GM23338 (cell line): ENCODE results near the gene FAM241B. TPM values are rescaled to one million over a fixed set of nuclear protein-coding genes. Genes with fewer than 3 reads are reported as not detected.

Source experiments
- ATAC-seq: fragments of 200-7000 bp; cut with Tn5 transposase; 3 replicates; pipeline ENCODE4 v1.9.1; 2020
- DNase-seq: peaks from one replicate; pipeline ENCODE4 v3.0.0-alpha.2; 2015; ENCODE audit warnings: low spot score
- H2AFZ ChIP-seq: fragments of 200-600 bp; sonication (generic); 2 replicates; pipeline ENCODE4 v1.8.0; 2016; ENCODE audit warnings: antibody characterized with exemption, mild to moderate bottlenecking, moderate library complexity
- H3F3A ChIP-seq: fragments of 200-600 bp; sonication (generic); replicated peaks from 2 replicates; pipeline ENCODE4 v1.8.0; 2017; ENCODE audit warnings: antibody characterized with exemption, mixed run types, low read depth
- H3K27ac ChIP-seq: fragments of 200-600 bp; sonication (generic); 2 replicates; pipeline ENCODE4 v1.6.1; 2016; ENCODE audit warnings: low read depth
- H3K27me3 ChIP-seq: fragments of 200-600 bp; sonication (generic); 2 replicates; pipeline ENCODE4 v1.8.0; 2016; ENCODE audit warnings: mild to moderate bottlenecking, mixed run types, moderate library complexity; ENCODE audit not compliant: insufficient read depth
- H3K36me3 ChIP-seq: fragments of 200-600 bp; sonication (generic); 2 replicates; pipeline ENCODE4 v1.8.0; 2016; ENCODE audit warnings: mild to moderate bottlenecking; ENCODE audit not compliant: insufficient read depth
- H3K4me1 ChIP-seq: fragments of 200-600 bp; sonication (generic); 2 replicates; pipeline ENCODE4 v1.8.0; 2016; ENCODE audit warnings: mild to moderate bottlenecking, moderate library complexity; ENCODE audit not compliant: insufficient read depth
- H3K4me2 ChIP-seq: fragments of 200-600 bp; sonication (generic); 2 replicates; pipeline ENCODE4 v1.7.1; 2017; ENCODE audit warnings: mixed run types
- H3K4me3 ChIP-seq: fragments of 200-600 bp; sonication (generic); 2 replicates; pipeline ENCODE4 v1.6.1; 2016; ENCODE audit warnings: mixed run types
- H3K79me2 ChIP-seq: fragments of 200-600 bp; sonication (generic); replicated peaks from 2 replicates; pipeline ENCODE4 v1.8.0; 2017; ENCODE audit warnings: mild to moderate bottlenecking; ENCODE audit not compliant: insufficient read depth
- H3K9me2 ChIP-seq: fragments of 200-600 bp; sonication (generic); 2 replicates; pipeline ENCODE4 v1.8.0; 2017; ENCODE audit not compliant: insufficient read depth
- H4K20me1 ChIP-seq: fragments of 200-600 bp; sonication (generic); replicated peaks from 2 replicates; pipeline ENCODE4 v1.8.0; 2017; ENCODE audit warnings: mild to moderate bottlenecking; ENCODE audit not compliant: insufficient read depth
- H3K27ac Mint-ChIP-seq: 2 replicates; pipeline ENCODE4 v1.8.0; 2020; ENCODE audit warnings: inconsistent platforms, mild to moderate bottlenecking, moderate library complexity, mixed read lengths
- H3K27me3 Mint-ChIP-seq: 3 replicates; pipeline ENCODE4 v1.8.0; 2022; ENCODE audit warnings: low read depth, mild to moderate bottlenecking, moderate library complexity, mixed read lengths, inconsistent platforms; ENCODE audit not compliant: insufficient read depth, poor library complexity
- H3K36me3 Mint-ChIP-seq: 3 replicates; pipeline ENCODE4 v1.8.0; 2021; ENCODE audit warnings: low read depth, mild to moderate bottlenecking, inconsistent platforms, moderate library complexity, mixed read lengths
- H3K4me1 Mint-ChIP-seq: 3 replicates; pipeline ENCODE4 v1.8.0; 2020; ENCODE audit warnings: mild to moderate bottlenecking, inconsistent platforms, mixed read lengths
- H3K4me3 Mint-ChIP-seq: 3 replicates; pipeline ENCODE4 v1.8.0; 2021; ENCODE audit warnings: moderate library complexity, mild to moderate bottlenecking, inconsistent platforms, mixed read lengths
- H3K9me3 Mint-ChIP-seq: 3 replicates; pipeline ENCODE4 v1.8.0; 2020; ENCODE audit warnings: moderate library complexity, mild to moderate bottlenecking, inconsistent platforms, mixed read lengths
- CREB1 ChIP-seq: fragments of 250-450 bp; sonication (Bioruptor Pico); IDR thresholded peaks from 2 replicates; pipeline ENCODE4 v1.5.0; 2020; ENCODE audit warnings: low read depth, mild to moderate bottlenecking, moderate library complexity
- EZH2phosphoT487 ChIP-seq: fragments of 200-600 bp; sonication (generic); IDR thresholded peaks from one replicate; pipeline ENCODE4 v1.8.1; 2018; ENCODE audit warnings: antibody characterized with exemption; ENCODE audit not compliant: unreplicated experiment
- JUNB ChIP-seq: IDR thresholded peaks from one replicate; pipeline ENCODE4 v1.6.1; 2016; ENCODE audit warnings: antibody characterized with exemption; ENCODE audit not compliant: unreplicated experiment
- POLR2AphosphoS5 ChIP-seq: IDR thresholded peaks from 2 replicates; pipeline ENCODE4 v1.6.1; 2016; ENCODE audit warnings: antibody characterized with exemption, low read depth
- STAT1 ChIP-seq: IDR thresholded peaks from one replicate; pipeline ENCODE4 v1.6.1; 2016; ENCODE audit warnings: antibody characterized with exemption; ENCODE audit not compliant: unreplicated experiment
- ZNF331 ChIP-seq: fragments of 250-450 bp; sonication (Bioruptor Pico); IDR thresholded peaks from 2 replicates; pipeline ENCODE4 v1.5.0; 2020; ENCODE audit warnings: low read depth, mild to moderate bottlenecking, moderate library complexity
- polyA plus RNA-seq: library from polyadenylated mRNA; unstranded; fragments of >200 nt; fragmentation: Nextera tagmentation; extraction: Ambion mirVana; gene quantifications from 2 replicates; pipeline ENCODE4 v1.2.1, GENCODE V29; 2016
- total RNA-seq: library from RNA; depleted of rRNA; stranded (reverse); fragments of >200 nt; shearing (Covaris generic); gene quantifications from 2 replicates; pipeline ENCODE4 v1.2.3, GENCODE V29; 2014
- TF ChIP-seq, protein P1 (sequence below), 2 experiments: fragments of 200-600 bp in 1 of 2; sonication (generic) in 1 of 2; conservative IDR thresholded peaks; 2 replicates each; pipeline versions ENCODE4 v1.5.1 to v1.6.1; 2016 to 2017; ENCODE audit warnings: antibody characterized with exemption in 2 of 2, low read depth in 2 of 2, mild to moderate bottlenecking in 2 of 2, moderate library complexity in 1 of 2
- TF ChIP-seq, protein P2 (sequence below): IDR thresholded peaks from one replicate; pipeline ENCODE4 v1.6.1; 2018; ENCODE audit warnings: antibody characterized with exemption; ENCODE audit not compliant: unreplicated experiment
- TF ChIP-seq, protein P3 (sequence below): fragments of 250-450 bp; sonication (Bioruptor Pico); IDR thresholded peaks from 2 replicates; pipeline ENCODE4 v1.5.0; 2020; ENCODE audit warnings: mild to moderate bottlenecking, moderate library complexity

The FAM241B gene
- total and polyA plus RNA-seq, 2 experiments from 2014 or later, result 6.7 to 28.3 TPM

DNA sequence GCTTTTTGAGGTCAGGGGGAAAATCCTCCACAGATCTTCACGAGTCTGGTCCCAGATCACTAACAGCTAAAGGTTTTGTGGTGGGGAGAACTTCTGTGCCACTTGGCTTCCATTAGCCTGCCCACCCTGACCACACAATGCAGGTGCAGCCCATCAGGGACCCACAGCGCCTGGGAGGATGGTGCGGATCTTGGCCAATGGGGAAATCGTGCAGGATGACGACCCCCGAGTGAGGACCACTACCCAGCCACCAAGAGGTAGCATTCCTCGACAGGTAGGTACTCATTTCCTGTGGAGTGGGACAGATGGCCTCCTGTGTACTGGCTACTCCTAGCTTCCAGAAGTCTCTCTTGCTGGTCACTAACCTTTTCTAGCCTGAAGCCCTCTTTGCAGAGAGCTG is 1.5 kb downstream of the FAM241B start (continued):
- TF ChIP-seq, protein P1, sequence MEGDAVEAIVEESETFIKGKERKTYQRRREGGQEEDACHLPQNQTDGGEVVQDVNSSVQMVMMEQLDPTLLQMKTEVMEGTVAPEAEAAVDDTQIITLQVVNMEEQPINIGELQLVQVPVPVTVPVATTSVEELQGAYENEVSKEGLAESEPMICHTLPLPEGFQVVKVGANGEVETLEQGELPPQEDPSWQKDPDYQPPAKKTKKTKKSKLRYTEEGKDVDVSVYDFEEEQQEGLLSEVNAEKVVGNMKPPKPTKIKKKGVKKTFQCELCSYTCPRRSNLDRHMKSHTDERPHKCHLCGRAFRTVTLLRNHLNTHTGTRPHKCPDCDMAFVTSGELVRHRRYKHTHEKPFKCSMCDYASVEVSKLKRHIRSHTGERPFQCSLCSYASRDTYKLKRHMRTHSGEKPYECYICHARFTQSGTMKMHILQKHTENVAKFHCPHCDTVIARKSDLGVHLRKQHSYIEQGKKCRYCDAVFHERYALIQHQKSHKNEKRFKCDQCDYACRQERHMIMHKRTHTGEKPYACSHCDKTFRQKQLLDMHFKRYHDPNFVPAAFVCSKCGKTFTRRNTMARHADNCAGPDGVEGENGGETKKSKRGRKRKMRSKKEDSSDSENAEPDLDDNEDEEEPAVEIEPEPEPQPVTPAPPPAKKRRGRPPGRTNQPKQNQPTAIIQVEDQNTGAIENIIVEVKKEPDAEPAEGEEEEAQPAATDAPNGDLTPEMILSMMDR (conservative IDR thresholded peaks at IDR 0.05; ENCODE audit: low read depth in 2 of 2), result no peak
- TF ChIP-seq, protein P2, sequence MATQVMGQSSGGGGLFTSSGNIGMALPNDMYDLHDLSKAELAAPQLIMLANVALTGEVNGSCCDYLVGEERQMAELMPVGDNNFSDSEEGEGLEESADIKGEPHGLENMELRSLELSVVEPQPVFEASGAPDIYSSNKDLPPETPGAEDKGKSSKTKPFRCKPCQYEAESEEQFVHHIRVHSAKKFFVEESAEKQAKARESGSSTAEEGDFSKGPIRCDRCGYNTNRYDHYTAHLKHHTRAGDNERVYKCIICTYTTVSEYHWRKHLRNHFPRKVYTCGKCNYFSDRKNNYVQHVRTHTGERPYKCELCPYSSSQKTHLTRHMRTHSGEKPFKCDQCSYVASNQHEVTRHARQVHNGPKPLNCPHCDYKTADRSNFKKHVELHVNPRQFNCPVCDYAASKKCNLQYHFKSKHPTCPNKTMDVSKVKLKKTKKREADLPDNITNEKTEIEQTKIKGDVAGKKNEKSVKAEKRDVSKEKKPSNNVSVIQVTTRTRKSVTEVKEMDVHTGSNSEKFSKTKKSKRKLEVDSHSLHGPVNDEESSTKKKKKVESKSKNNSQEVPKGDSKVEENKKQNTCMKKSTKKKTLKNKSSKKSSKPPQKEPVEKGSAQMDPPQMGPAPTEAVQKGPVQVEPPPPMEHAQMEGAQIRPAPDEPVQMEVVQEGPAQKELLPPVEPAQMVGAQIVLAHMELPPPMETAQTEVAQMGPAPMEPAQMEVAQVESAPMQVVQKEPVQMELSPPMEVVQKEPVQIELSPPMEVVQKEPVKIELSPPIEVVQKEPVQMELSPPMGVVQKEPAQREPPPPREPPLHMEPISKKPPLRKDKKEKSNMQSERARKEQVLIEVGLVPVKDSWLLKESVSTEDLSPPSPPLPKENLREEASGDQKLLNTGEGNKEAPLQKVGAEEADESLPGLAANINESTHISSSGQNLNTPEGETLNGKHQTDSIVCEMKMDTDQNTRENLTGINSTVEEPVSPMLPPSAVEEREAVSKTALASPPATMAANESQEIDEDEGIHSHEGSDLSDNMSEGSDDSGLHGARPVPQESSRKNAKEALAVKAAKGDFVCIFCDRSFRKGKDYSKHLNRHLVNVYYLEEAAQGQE, result no peak

DNA sequence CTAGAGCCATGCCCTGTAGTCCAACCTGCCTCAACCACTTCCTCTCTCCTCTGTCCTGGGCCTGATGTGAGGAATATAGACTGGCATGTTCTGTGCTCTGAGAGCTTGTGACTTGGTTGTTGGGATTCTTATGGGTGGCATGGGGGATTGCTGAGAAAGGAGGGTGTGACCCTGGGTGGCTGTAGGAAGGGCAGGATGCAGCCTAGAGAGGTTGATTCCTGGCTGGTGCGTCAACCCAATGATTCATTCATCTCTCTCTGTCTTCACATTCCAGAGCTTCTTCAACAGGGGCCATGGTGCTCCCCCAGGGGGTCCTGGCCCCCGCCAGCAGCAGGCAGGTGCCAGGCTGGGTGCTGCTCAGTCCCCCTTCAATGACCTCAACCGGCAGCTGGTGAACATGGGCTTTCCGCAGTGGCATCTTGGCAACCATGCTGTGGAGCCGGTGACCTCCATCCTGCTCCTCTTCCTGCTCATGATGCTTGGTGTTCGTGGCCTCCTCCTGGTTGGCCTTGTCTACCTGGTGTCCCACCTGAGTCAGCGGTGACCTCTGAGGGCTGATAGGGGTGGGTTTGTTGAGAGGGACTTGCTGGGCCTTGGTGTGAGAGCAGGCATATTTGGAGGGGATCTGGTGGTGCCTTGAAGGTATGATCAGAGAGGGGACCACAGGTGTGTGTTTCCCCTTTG is 2.6 kb downstream of the FAM241B start:
- H3K27me3 ChIP-seq, result peaks cover 26% of the 10 kb centered on the region
- no peaks in the 10 kb centered on the region; the same call in 1 of the 2 replicates for H3K79me2 ChIP-seq
- Mint-ChIP-seq H3K36me3 (peaks cover 18% of the 10 kb centered on the region), H3K27me3 (peaks cover 8% of the 10 kb centered on the region), H3K4me1 (peaks cover 15% of the 10 kb centered on the region), H3K9me3 (no peaks in the 10 kb centered on the region; the same call in 2 of the 3 replicates), H3K4me3 (peak overlapping the region; percentile 17; the same call in 1 of the 3 replicates), H3K27ac (no peak overlapping the region)
- H3K27ac ChIP-seq, result no peak overlapping the region
- DNase-seq, result no peak
- H3K9me2 ChIP-seq, result no peaks in the 10 kb centered on the region
- no peak overlapping the region for H2AFZ ChIP-seq
- no peaks in the 10 kb centered on the region for H4K20me1 ChIP-seq
- no peaks in the 10 kb centered on the region for H3K36me3 ChIP-seq
- H3K4me2 ChIP-seq, result no peak overlapping the region
- H3K4me3 ChIP-seq, result no peak overlapping the region
- H3F3A ChIP-seq, result no peaks in the 10 kb centered on the region
- H3K4me1 ChIP-seq, result peaks cover 15% of the 10 kb centered on the region; the same call in 1 of the 2 replicates
- no peak for ATAC-seq
- TF ChIP-seq ZNF331 (CRISPR knock-in tag), result no peak
- TF ChIP-seq, protein P1 (conservative IDR thresholded peaks at IDR 0.05; ENCODE audit: low read depth in 2 of 2), result no peak
- TF ChIP-seq EZH2phosphoT487, result no peak
- TF ChIP-seq, protein P3, sequence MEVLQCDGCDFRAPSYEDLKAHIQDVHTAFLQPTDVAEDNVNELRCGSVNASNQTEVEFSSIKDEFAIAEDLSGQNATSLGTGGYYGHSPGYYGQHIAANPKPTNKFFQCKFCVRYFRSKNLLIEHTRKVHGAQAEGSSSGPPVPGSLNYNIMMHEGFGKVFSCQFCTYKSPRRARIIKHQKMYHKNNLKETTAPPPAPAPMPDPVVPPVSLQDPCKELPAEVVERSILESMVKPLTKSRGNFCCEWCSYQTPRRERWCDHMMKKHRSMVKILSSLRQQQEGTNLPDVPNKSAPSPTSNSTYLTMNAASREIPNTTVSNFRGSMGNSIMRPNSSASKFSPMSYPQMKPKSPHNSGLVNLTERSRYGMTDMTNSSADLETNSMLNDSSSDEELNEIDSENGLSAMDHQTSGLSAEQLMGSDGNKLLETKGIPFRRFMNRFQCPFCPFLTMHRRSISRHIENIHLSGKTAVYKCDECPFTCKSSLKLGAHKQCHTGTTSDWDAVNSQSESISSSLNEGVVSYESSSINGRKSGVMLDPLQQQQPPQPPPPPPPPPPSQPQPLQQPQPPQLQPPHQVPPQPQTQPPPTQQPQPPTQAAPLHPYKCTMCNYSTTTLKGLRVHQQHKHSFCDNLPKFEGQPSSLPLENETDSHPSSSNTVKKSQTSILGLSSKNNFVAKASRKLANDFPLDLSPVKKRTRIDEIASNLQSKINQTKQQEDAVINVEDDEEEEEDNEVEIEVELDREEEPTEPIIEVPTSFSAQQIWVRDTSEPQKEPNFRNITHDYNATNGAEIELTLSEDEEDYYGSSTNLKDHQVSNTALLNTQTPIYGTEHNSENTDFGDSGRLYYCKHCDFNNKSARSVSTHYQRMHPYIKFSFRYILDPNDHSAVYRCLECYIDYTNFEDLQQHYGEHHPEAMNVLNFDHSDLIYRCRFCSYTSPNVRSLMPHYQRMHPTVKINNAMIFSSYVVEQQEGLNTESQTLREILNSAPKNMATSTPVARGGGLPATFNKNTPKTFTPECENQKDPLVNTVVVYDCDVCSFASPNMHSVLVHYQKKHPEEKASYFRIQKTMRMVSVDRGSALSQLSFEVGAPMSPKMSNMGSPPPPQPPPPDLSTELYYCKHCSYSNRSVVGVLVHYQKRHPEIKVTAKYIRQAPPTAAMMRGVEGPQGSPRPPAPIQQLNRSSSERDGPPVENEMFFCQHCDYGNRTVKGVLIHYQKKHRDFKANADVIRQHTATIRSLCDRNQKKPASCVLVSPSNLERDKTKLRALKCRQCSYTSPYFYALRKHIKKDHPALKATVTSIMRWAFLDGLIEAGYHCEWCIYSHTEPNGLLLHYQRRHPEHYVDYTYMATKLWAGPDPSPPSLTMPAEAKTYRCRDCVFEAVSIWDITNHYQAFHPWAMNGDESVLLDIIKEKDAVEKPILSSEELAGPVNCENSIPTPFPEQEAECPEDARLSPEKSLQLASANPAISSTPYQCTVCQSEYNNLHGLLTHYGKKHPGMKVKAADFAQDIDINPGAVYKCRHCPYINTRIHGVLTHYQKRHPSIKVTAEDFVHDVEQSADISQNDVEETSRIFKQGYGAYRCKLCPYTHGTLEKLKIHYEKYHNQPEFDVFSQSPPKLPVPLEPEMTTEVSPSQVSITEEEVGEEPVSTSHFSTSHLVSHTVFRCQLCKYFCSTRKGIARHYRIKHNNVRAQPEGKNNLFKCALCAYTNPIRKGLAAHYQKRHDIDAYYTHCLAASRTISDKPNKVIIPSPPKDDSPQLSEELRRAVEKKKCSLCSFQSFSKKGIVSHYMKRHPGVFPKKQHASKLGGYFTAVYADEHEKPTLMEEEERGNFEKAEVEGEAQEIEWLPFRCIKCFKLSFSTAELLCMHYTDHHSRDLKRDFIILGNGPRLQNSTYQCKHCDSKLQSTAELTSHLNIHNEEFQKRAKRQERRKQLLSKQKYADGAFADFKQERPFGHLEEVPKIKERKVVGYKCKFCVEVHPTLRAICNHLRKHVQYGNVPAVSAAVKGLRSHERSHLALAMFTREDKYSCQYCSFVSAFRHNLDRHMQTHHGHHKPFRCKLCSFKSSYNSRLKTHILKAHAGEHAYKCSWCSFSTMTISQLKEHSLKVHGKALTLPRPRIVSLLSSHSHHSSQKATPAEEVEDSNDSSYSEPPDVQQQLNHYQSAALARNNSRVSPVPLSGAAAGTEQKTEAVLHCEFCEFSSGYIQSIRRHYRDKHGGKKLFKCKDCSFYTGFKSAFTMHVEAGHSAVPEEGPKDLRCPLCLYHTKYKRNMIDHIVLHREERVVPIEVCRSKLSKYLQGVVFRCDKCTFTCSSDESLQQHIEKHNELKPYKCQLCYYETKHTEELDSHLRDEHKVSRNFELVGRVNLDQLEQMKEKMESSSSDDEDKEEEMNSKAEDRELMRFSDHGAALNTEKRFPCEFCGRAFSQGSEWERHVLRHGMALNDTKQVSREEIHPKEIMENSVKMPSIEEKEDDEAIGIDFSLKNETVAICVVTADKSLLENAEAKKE (CRISPR knock-in tag), result no peak
- TF ChIP-seq CREB1 (CRISPR knock-in tag), result no peak
- TF ChIP-seq JUNB, result no peak
- TF ChIP-seq STAT1, result no peak
- no peak for TF ChIP-seq POLR2AphosphoS5
